Amniotic epithelial cell (primary cell): ENCODE data around the gene NNT.
"Not testable (repeated sequence)": the region's sequence is repeated elsewhere in the genome, so short reads cannot be mapped to it uniquely, and the experiment has no call there.

Experiments
- DNase-seq: peaks from one replicate; pipeline ENCODE4 v3.0.0-alpha.2; 2010; ENCODE audit warnings: low read depth

NNT gene

GRCh38 chr5:43583724-43584123 lies 19.3 kb upstream of the NNT start:
- no peak for DNase-seq

GRCh38 chr5:43584166-43584699 lies 18.7 kb upstream of the NNT start:
- no peak for DNase-seq

DNA sequence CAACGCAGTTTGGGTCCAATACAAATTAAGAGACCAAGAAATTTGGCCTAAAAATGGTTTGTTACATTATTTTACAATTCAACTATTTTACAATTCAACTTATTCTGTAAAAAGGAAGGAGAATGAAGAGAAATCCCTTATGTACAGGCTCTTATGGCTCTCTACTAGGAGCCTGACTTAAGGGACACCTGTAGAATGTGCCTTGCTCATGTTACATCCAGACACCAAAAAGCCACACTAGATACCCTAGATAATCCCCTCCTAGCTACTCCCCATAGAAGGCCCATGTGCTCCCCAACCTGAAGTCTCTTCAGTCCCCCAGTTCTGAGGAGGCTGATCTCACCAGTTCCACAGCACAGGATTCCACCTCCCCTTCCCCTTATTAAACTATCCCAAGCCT lies 14.1 kb upstream of the NNT start:
- no peak for DNase-seq

DNA sequence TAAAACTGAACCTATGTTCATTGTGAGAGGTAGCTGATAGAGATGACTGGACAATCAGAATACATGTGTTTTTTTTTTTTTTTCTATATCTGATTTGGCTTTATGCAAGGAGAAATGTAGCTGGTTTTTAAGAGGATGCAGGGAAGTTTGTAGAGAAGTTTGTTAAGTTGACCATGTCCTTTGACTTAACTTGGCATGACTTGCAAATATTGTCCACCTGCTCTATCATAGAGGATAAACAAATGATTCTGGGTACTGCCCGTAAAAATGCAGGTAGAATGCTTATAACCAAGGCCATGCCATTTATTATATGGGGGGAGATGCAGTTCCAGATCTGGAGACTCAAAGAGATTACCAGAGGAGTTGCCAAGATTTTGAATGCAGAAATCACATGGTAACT lies 13.7 kb upstream of the NNT start:
- DNase-seq, result no peak

GRCh38 chr5:43590700-43591099 lies 12.3 kb upstream of the NNT start:
- no peak for DNase-seq

DNA sequence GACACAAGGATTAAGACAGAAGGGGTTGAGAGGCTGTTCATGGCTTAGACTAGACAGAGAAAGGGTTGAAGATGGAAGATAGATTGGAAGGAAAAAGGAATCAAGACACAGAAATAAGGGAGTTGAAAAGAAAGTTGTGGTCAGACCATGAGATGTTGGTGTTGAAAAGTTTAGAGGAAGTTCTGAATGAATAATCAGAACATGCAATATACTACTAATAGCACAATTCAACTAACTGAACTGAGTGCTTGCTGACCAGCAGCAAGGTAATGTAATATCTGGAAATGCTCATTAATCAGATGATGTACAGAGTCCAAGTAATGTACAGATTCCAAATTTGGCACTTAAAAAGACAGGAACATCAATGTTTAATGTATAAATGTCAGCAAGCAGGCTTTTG lies 10.6 kb upstream of the NNT start:
- DNase-seq, result no peak

- not testable (repeated sequence) for DNase-seq
Observed at GRCh38 chr5:43598927-43599326, 4.1 kb upstream of the NNT start.

DNA sequence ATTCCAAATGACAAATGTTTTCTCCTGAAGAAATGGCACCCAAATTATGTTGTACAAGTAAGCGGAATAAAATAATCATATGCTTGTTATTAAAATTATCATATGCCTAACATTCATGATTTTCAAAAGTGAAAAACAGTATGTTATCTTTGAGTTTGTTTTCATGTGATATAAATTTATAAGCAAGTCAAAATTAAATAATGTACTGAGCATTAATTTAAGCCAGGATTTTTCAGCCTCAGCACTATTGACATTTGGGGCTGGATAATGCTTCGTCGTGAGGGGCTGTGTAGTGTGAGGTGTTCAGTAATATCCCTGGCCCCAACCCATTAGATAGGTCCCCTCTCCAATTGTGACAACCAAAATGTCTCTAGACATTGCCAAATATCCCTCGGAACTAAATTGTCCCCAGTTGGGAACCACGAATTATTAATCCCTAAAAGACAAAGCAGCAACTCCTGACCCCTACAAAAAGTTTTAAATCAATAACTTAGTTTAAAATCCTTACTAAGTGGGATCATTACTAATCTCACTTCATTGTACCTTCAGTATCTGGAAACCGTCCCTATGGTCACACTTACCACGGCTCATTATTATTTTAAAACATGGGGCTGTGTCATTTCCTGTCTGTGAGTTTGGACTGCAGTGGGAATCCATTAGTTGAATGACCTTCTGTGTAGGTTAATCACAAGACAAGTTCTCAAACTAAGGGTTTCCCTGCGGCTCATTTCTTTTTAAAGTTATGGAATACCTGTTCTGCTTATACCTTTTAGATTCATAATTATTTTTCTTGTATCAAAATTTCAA lies 1.3 kb upstream of the NNT start:
- peak; percentile 15 for DNase-seq

GRCh38 chr5:43603344-43604217 lies 601 bp downstream of the NNT start:
- peak; percentile 20 for DNase-seq

GRCh38 chr5:43604699-43605098 lies 1.7 kb downstream of the NNT start:
- DNase-seq, result no peak

DNA sequence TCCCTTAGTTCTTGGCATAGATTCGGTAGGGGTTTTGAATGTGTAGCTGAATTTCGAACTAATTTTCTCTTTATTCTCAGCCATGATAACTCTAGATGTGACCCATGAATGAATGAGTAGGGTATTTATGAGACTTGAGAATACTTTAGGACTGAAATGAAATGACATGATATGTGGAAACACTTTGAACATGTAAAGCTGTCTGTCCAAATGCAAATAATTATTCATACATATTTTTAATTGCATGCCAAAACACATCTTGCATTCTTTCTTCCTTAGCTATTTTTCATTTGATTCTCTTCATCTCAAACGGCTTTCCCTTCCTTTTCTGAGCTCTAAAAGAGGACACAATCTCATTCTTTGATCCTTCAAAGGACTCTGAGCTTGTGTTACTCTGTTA lies 3.4 kb downstream of the NNT start:
- DNase-seq, result no peak

DNA sequence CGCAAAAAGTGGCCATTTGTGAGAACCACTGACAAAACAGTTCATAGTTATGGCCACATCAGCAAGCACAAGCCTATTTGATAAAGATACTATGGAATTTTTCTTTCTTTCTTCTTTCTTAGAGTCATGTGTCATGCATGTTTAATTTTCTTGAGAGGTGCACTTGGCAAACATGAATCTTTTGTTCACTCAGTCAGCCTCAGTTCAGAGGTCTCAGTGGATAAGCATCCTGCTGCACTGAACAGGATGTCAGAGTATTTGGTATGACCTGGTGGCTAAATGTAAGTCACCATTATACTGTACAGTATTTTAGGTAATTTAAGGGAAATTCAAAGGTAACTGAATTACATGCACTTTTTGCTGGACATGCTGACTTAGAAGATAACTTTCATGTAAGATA lies 5.4 kb downstream of the NNT start:
- no peak for DNase-seq

DNA sequence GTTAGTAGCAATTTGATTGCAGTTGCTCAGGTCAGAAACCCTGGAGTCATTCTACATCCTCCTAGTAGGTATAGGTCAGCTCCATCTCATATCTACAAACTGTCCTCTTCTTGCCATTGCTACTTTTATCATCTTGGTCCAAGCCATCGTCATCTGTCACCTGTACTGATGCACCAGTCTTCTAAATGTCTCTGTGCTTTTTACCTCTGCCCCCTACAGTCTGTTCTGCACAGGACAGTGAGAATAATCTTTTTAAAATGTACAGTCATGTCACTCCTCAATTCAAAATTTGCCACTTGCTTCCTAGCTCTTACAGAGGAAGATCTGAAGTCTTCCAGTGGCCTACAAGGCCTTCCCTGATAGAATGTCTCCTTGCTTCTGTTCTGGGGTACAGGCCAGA lies 6.8 kb downstream of the NNT start:
- DNase-seq, result no peak

DNA sequence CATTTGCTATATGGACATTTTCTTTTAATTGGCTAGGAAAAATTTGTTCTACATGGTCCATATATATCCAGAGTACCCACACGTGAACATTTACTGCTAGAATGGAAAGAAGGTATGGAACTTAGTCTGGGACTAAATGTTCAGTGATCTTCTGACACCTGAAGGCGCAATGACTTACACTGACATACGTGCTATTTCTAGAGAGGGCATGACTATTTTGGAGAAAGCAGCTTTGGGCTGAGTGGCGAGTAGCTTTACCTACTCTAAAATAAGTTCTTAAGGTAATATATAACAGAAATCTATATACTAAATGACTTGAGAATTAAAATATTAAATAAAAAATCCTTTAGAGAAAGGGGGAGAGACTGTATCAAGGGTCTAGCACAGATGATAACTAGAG lies 10.4 kb downstream of the NNT start:
- no peak for DNase-seq

DNA sequence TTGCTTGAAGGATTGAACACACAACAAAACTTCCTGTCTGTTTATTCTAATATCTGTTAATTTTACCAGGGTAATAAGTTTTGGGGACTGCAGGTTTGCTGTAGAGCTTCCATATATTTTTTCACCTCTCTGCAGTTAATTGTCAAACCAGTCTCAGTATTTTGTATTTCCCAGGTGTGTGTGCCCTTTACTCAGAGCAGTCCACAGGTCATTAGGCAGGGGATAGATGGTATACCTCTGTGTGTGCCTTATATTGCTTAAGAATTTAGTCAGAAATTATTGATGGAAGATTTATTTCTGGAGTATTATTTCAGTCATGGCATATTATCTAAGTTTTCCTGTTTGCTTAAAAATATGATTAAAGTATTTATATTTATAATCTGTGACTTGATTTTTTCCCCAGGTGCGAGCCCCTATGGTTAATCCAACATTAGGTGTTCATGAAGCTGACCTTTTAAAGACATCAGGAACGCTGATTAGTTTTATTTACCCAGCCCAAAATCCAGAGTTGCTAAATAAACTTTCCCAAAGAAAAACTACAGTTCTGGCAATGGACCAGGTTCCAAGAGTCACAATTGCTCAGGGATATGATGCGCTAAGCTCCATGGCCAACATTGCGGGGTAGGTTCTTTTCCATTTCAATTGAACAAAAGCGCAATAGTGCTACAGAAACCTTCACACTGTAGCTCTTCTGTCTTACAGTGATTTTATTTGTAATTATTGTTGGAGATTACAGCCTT lies 12.6 kb downstream of the NNT start:
- DNase-seq, result no peak

GRCh38 chr5:43616535-43616934 lies 13.6 kb downstream of the NNT start:
- peak; percentile 74 for DNase-seq

DNA sequence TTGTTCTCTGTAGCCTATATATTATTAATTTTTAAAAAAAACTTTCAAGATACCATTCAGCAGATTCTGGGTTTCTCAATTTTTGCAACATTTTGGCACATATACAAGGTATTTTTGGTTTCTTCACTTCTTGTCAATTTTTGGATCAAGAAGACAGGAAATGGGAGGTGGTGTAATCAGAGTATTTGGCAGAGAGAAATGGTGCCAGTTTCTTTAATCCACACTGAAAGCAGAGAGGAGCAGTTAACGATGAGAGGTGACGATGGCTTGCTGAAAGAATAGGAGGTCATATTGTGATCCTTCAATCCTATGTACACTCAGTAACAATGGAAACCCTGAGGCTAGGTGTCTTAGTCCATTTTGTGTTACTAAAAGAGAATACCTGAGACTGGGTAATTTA lies 16.4 kb downstream of the NNT start:
- DNase-seq, result no peak

DNA sequence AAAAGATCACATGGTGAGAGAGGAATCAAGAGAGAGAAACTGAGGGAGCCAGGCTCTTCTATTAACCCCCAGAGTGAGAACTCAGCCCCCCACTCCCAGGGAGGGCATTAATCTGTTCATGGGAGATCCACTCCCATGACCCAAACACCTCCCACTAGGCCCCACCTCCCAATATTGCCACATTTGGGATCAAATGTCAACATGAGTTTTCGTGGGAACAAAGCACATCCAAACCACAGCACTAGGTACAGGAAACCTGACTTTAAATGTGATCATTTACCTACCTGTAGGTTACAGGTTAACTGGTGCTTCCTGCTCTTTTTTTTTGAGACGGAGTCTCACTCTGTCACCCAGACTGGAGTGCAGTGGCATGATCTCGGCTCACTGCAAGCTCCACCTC lies 16.9 kb downstream of the NNT start:
- no peak for DNase-seq

DNA sequence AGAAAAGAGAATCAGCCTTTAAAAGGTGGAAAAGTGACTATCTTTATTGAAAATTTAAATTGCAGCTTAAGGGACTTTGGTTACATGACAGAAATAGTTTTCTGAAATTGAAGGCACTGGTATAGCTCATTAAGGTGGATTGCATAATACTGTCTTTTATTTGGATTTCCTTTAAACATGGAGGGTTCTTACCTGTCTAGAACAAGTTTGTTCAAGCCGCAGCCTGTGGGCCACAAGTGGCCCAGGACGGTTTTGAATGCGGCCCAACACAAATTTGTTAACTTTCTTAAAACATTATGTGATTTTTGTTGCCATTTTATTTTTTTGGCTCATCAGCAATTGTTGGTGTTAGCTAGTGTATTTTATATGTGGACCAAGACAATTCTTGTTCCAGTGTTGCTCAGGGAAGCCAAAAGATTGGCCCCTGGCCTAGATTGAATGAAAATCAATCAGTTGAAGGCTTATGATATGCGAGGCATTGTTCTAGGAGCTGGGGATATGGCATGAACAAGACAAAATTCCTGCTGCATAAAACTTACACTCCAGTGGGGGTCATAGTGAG lies 18.0 kb downstream of the NNT start:
- no peak for DNase-seq

DNA sequence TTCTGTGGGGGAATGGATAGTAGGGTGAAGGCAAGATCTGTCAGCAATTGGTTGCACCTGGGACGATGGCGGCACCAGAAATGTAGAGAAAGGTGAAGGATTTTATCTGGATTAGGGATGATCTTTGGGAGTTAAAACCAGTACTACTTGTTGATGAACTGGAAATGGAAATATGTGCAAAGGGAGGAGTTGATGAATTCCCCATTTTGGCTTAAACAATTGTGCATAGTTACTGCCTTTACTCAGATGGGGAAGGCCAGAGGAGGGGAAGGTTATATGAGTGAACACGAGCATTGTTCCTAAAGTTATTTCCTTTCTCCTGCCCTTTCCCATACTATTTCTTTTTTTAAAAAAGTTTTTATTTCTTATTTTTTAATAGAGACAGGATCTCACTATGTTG lies 19.1 kb downstream of the NNT start:
- DNase-seq, result no peak

GRCh38 chr5:43623048-43623680 lies 20.2 kb downstream of the NNT start:
- DNase-seq, result no peak

- DNase-seq, result peak; percentile 85
Observed at GRCh38 chr5:43627028-43627427, 24.0 kb downstream of the NNT start.
